ENCODE measurements around the gene GALNS.

Gene GALNS

GRCh38 chr16:88888461-88889387 is 32.0 kb upstream of the GALNS start:
- FAIRE-seq, result no peak

- FAIRE-seq, result no peak
These were observed 31.3 kb upstream of the GALNS start for GRCh38 chr16:88888057-88888456.

GRCh38 chr16:88886845-88887521 is 30.2 kb upstream of the GALNS start:
- FAIRE-seq, result no peak

- no peak for FAIRE-seq
These were observed 29.7 kb upstream of the GALNS start for GRCh38 chr16:88886420-88886844.

GRCh38 chr16:88885693-88886280 is 29.0 kb upstream of the GALNS start:
- FAIRE-seq, result no peak

DNA sequence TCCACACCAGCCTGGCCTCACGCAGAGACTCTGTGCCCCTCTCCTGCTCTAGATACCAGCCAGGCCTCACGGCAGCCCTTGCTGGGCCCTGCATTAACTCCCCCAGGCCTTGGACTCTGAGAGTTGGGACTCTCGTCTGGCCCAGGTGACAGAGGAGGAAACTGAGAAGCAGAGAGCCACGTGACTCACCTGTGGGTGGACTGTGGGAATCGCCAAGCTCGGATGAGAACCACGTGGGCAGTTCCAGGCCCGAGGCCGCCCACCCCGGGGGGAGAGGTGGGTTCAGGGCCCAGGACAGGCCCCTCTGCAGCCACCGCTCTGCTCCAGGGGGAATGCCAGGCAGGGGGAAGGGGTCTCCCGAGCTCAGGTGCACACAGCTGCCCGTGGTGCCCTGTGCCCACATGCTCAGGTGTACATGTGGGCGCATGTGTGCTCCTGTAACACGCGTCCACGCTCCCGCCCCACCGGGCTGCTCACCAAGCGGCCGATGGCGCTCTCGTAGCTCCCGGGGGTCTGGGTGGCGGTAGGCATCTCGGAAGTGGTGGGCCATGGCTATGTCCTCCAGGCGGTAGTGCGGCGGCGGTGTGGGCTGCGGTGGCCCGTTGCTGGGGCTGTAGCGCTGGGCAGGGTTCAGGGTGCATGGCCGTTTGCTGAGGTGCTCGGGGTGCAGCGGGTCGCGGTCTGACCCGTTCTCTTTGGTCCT is 28.0 kb upstream of the GALNS start:
- FAIRE-seq, result no peak

DNA sequence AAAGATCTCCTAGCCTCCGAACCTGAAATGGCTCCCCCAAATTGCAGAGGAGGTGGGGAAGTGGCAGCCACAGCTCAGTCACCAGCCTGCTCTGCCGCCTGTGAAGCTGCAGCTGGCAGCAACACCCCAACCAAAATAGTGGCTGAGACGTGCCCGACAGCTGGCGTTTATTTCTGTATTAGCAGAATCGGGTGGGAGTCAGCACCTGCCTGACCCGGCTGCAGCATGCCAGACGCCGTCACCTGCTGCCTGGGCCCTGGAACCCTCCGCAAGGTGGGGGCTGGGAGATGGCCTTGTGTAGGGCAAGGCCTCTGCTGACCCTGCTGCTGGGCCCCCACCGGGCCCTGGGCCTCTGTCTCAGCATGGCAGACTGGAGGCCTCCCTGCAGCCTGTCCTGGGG is 27.2 kb upstream of the GALNS start:
- no peak for FAIRE-seq

DNA sequence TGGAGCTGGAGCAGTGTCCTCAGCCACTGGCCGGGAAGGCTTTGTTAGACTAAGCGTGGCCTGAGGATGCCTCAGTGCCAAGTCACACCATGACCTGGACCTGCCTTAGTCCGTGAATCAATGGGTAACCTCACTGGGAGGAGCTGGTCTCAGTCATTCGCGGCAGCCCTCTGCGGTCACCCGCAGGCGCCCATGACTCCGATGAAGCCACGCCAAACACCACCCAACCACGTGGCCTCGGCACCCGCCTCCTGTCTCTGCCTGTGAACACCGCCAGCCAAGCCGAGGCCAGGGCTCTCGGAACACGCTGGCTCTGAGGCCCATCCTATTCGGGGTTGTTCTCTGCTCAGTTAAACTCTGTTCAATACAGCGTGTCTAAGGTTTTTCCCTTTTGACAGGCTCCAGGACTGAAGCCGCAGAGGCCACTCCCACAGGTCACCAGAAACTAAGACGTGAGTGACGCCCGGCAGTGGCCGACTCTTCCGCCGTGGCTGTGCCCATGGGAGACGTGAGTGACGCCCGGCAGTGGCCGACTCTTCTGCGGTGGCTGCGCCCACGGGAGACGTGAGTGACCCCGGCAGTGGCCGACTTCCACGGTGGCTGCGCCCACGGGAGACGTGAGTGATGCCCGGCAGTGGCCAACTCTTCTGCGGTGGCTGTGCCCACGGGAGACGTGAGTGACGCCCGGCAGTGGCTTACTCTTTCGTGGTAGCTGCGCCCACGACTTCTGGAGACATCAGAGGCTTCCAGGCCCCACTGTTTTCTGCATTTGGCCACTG is 26.6 kb upstream of the GALNS start:
- FAIRE-seq, result no peak

DNA sequence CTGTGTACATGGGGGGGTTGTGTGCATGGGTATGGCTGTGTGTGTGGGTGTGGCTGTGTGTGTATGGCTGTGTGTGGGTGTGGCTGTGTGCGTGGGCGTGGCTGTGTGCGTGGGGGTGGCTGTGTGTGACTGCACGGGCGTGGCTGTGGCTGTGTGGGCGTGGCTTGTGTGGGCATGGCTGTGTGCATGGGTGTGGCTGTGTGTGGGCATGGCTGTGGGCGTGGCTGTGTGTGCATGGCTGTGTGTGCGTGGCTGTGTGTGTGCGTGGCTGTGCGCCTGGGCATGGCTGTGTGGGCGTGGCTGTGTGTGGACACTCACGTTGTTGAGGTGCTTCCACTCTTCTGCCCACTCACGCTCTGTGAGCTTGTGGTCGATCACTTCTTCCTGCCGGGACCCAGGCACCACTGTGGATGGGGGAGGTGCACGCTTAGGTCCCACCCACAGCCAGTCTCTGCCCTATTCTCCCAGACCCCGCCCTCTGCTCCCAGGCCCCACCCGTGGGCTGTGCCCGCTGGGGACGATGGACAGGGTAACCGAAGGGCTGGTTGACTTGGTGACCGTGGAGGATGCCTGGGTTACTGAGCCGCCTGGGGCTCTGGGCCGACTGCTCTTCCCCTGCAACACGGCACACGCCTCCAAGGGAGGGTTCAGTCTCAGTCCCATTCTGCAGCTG is 25.7 kb upstream of the GALNS start:
- FAIRE-seq, result no peak

GRCh38 chr16:88881675-88882357 is 25.1 kb upstream of the GALNS start:
- no peak for FAIRE-seq

DNA sequence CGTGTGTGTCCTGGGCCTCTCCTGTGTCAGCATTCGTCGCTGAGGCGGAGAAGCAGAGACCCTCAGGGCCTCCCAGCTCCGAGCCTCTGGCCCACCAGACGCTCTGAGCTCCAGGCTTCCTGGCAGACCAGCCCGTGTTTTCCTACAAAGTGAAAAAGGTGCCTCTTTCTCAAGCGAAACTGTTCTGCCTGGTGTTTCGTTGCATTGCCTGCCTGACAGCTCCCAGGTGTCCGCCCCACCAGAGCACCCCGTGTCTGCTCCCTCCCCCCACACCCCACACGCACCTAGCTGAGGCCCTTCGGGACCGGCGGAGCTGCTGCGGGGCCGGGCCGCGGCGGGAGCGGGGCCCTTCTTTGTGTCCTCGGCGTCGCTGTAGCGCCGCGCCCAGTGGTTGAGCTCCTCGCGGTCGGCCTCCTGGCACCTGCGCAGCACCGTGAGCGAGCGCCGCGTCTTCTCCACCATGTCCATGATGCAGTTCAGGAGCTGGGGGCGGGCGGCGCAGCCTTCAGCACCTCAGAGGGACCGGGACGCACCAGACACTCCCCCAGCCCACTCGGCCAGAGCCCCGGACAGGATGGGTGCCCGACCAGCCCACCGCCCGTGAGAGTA is 24.4 kb upstream of the GALNS start:
- FAIRE-seq, result no peak

- FAIRE-seq, result no peak
These were observed 23.7 kb upstream of the GALNS start for GRCh38 chr16:88880226-88881006.

GRCh38 chr16:88879788-88880055 is 23.0 kb upstream of the GALNS start:
- FAIRE-seq, result no peak

DNA sequence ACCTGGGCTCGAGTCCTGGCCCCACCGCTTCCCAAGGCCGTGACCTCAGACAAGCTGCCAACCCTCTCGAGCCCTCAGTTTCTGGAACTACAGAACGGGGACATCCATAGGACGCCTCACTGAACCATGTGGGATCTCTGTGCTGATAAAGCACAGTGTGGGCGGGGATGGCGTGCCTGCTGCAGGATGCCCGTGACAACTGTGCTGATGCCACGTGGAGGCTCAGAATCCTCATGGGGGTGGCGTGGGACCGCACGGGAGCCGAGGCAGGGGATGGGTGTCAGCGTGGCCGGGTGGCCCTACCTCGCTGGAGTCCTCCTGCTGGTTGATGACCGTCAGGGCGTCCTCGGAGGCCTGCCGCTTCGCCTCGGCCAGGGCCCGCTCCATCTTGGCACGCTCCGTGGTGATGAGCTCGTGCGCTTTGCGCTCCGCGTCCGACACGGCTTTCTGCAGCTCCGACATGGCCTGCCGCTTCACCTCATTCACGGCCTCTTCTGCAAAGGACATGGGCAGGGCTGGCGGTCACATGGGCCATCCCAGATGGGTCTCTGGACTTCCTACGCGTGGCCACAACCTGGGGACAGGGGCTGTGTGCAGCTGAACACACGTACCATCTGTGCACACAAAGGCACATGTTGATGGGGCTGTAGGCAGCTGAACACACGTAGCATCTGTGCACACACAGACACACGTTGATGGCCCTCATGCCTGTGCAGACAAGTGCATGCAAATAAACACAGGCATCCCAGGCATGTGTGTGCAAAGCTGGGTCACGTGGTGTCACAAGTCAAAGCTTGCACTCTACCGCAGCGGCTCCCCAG is 22.4 kb upstream of the GALNS start:
- FAIRE-seq, result no peak

DNA sequence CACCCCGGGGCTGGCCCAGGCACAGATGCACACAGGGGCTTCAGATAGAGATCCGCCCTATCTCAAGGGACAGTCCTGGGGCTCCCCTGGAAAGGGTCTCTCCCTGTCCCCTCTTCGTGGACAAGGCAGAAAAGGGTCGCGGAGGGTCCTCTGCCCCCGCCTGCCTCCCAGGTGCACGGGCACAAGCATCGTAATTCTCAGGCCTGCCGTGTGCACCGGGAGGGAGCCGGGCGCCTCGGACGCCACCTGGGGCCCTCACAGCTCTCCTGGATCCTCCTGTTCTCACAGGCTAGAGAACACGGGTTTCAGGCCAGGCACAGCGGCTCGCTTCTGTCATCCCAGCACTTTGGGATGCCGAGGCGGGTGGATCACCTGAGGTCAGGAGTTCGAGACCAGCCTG is 21.6 kb upstream of the GALNS start:
- no peak for FAIRE-seq

DNA sequence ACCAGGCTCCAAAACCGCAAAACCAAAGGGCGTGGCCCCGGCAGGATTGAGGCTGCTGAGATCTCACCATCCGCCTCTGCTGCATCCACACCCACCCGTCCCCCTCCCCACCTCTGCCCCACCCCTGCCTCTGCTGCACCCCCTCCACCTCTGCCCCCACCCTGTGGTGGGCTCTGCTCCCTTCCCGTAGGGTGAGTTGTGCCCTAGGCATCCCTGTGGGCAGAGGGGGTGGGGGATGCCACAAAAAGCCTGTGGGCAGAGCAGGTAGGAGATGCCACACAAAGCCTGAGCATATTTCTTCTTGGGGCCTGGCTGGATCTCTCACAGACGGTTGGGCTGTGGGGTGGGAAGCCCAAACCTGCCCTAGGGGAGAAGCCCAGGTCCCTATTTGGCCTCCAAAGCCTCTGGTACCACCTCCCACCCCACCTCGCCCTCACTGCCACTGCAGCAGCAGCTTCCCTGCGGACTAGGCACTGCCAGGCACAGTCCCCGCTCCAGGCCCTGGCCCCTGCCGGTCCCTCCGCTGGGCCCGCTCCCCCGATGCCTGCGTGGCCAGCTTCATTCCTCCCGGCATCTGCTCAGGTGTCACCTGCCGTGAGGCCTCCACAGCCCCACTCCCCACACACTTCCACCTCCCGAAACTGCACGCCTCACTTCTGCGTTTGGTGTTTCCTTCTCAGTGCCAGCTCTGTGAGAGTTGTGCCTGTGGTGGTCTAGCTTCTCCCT is 21.0 kb upstream of the GALNS start:
- FAIRE-seq, result no peak

GRCh38 chr16:88876942-88877526 is 20.3 kb upstream of the GALNS start:
- no peak for FAIRE-seq

GRCh38 chr16:88875703-88876234 is 19.0 kb upstream of the GALNS start:
- FAIRE-seq, result no peak
